Skeletal muscle satellite cell (primary cell): ENCODE measurements around the gene RPS6KA2.
"Not testable (repeated sequence)": the region's sequence is repeated elsewhere in the genome, so short reads cannot be mapped to it uniquely, and the experiment has no call there.

Experiments used
- H3K27me3 ChIP-seq: 2 replicates; pipeline ENCODE4 v1.7.0; 2013; ENCODE audit warnings: low read length; ENCODE audit not compliant: control insufficient read depth, insufficient read depth
- H3K36me3 ChIP-seq: 2 replicates; pipeline ENCODE4 v1.7.0; 2013; ENCODE audit warnings: mild to moderate bottlenecking, control low read depth, low read length; ENCODE audit not compliant: insufficient read depth
- H3K4me1 ChIP-seq: 2 replicates; pipeline ENCODE4 v1.7.0; 2013; ENCODE audit warnings: low read length; ENCODE audit not compliant: control insufficient read depth, insufficient read depth
- H3K4me2 ChIP-seq: 2 replicates; pipeline ENCODE4 v1.7.0; 2013; ENCODE audit warnings: mild to moderate bottlenecking, low read length
- H3K4me3 ChIP-seq: 2 replicates; pipeline ENCODE4 v1.7.0; 2013; ENCODE audit warnings: low read length
- H3K9ac ChIP-seq: 2 replicates; pipeline ENCODE4 v1.7.0; 2013; ENCODE audit warnings: mild to moderate bottlenecking, low read depth, low read length, moderate library complexity
- H3K9me3 ChIP-seq: replicated peaks from 2 replicates; pipeline ENCODE4 v1.7.0; 2013; ENCODE audit warnings: mild to moderate bottlenecking, control low read depth, low read length

Gene RPS6KA2

GRCh38 chr6:166402582-166403277 lies 224.3 kb downstream of the RPS6KA2 start:
- Histone ChIP-seq H3K9ac (no peak overlapping the region), H3K4me2 (peak overlapping the region; percentile 10), H3K4me1 (peaks cover 8% of the 10 kb centered on the region), H3K27me3 (peaks cover 8% of the 10 kb centered on the region), H3K9me3 (no peaks in the 10 kb centered on the region), H3K36me3 (no peaks in the 10 kb centered on the region), H3K4me3 (no peak overlapping the region)

- not testable (repeated sequence) for H3K4me3 ChIP-seq, H3K4me1 ChIP-seq, H3K9ac ChIP-seq, H3K9me3 ChIP-seq, H3K4me2 ChIP-seq, H3K36me3 ChIP-seq
- H3K27me3 ChIP-seq: peaks cover 11% of the 10 kb centered on the region
These were observed 226.3 kb downstream of the RPS6KA2 start for GRCh38 chr6:166400649-166401250.

GRCh38 chr6:166400181-166400580 lies 226.9 kb downstream of the RPS6KA2 start:
- Histone ChIP-seq H3K4me2 (no peak overlapping the region), H3K4me1 (peaks cover 8% of the 10 kb centered on the region), H3K27me3 (peaks cover 16% of the 10 kb centered on the region), H3K36me3 (no peaks in the 10 kb centered on the region), H3K4me3 (no peak overlapping the region), H3K9me3 (no peaks in the 10 kb centered on the region), H3K9ac (no peak overlapping the region)

GRCh38 chr6:166398348-166398747 lies 228.7 kb downstream of the RPS6KA2 start:
- no peaks in the 10 kb centered on the region for H3K9me3 ChIP-seq
- peaks cover 25% of the 10 kb centered on the region for H3K27me3 ChIP-seq
- H3K4me2 ChIP-seq: no peak overlapping the region
- peaks cover 8% of the 10 kb centered on the region for H3K4me1 ChIP-seq
- no peaks in the 10 kb centered on the region for H3K36me3 ChIP-seq
- no peak overlapping the region for H3K9ac ChIP-seq
- H3K4me3 ChIP-seq: no peak overlapping the region

GRCh38 chr6:166397849-166398248 lies 229.2 kb downstream of the RPS6KA2 start:
- Histone ChIP-seq H3K4me1 (peaks cover 4% of the 10 kb centered on the region), H3K27me3 (peaks cover 25% of the 10 kb centered on the region), H3K4me3 (no peak overlapping the region), H3K36me3 (no peaks in the 10 kb centered on the region), H3K4me2 (no peak overlapping the region), H3K9me3 (no peaks in the 10 kb centered on the region), H3K9ac (no peak overlapping the region)

- H3K4me3 ChIP-seq: no peak overlapping the region
- H3K4me1 ChIP-seq: no peaks in the 10 kb centered on the region
- H3K9me3 ChIP-seq: no peaks in the 10 kb centered on the region
- H3K27me3 ChIP-seq: peaks cover 34% of the 10 kb centered on the region
- H3K4me2 ChIP-seq: no peak overlapping the region
- H3K9ac ChIP-seq: no peak overlapping the region
- H3K36me3 ChIP-seq: no peaks in the 10 kb centered on the region
These were observed 231.3 kb downstream of the RPS6KA2 start for GRCh38 chr6:166395778-166396177.

GRCh38 chr6:166395351-166395750 lies 231.7 kb downstream of the RPS6KA2 start:
- no peaks in the 10 kb centered on the region for H3K4me1 ChIP-seq
- H3K9me3 ChIP-seq: no peaks in the 10 kb centered on the region
- peaks cover 38% of the 10 kb centered on the region for H3K27me3 ChIP-seq
- no peak overlapping the region for H3K4me2 ChIP-seq
- H3K36me3 ChIP-seq: no peaks in the 10 kb centered on the region
- H3K9ac ChIP-seq: no peak overlapping the region
- H3K4me3 ChIP-seq: no peak overlapping the region

GRCh38 chr6:166394036-166394892 lies 232.8 kb downstream of the RPS6KA2 start:
- Histone ChIP-seq H3K27me3 (peaks cover 38% of the 10 kb centered on the region), H3K4me1 (no peaks in the 10 kb centered on the region), H3K36me3 (no peaks in the 10 kb centered on the region), H3K4me2 (no peak overlapping the region), H3K9ac (no peak overlapping the region), H3K9me3 (no peaks in the 10 kb centered on the region), H3K4me3 (no peak overlapping the region)

- no peaks in the 10 kb centered on the region for H3K36me3 ChIP-seq
- peaks cover 32% of the 10 kb centered on the region for H3K27me3 ChIP-seq
- no peaks in the 10 kb centered on the region for H3K9me3 ChIP-seq
- H3K4me2 ChIP-seq: no peak overlapping the region
- no peaks in the 10 kb centered on the region for H3K4me1 ChIP-seq
- no peak overlapping the region for H3K4me3 ChIP-seq
- no peak overlapping the region for H3K9ac ChIP-seq
These were observed 233.6 kb downstream of the RPS6KA2 start for GRCh38 chr6:166393535-166393823.

- peaks cover 32% of the 10 kb centered on the region for H3K27me3 ChIP-seq
- H3K4me3 ChIP-seq: not testable (repeated sequence)
These were observed 234.1 kb downstream of the RPS6KA2 start for GRCh38 chr6:166392755-166393534.

GRCh38 chr6:166389119-166389518 lies 237.9 kb downstream of the RPS6KA2 start:
- H3K9ac ChIP-seq: no peak overlapping the region
- H3K36me3 ChIP-seq: no peaks in the 10 kb centered on the region
- no peak overlapping the region for H3K4me3 ChIP-seq
- no peaks in the 10 kb centered on the region for H3K4me1 ChIP-seq
- H3K9me3 ChIP-seq: no peaks in the 10 kb centered on the region
- peaks cover 15% of the 10 kb centered on the region for H3K27me3 ChIP-seq
- H3K4me2 ChIP-seq: no peak overlapping the region

More at GRCh38 chr6:166392755-166393534, 234.1 kb downstream of the RPS6KA2 start:
- H3K4me1 ChIP-seq, H3K9me3 ChIP-seq, H3K4me2 ChIP-seq, H3K36me3 ChIP-seq, H3K9ac ChIP-seq: not testable (repeated sequence)
